H7 (cell line): ENCODE results near the gene CORIN. TPM values are rescaled to one million over a fixed set of nuclear protein-coding genes. Genes with fewer than 3 reads are reported as not detected.

Source experiments
- DNase-seq: peaks from one replicate; pipeline ENCODE4 v3.0.0; 2012
- H3K27me3 ChIP-seq: 2 replicates; pipeline ENCODE4 v1.6.0; 2011; ENCODE audit warnings: mild to moderate bottlenecking, low read length; ENCODE audit not compliant: control insufficient read depth, insufficient read depth
- H3K36me3 ChIP-seq: replicated peaks from 2 replicates; pipeline ENCODE4 v1.5.1; 2011; ENCODE audit warnings: low read length; ENCODE audit not compliant: control insufficient read depth, insufficient read depth
- H3K4me3 ChIP-seq: 2 replicates; pipeline ENCODE4 v1.5.1; 2011; ENCODE audit warnings: low read depth, mild to moderate bottlenecking, control low read depth, low read length, moderate library complexity; ENCODE audit not compliant: insufficient read depth
- total RNA-seq: library from RNA; depleted of rRNA; stranded (reverse); fragments of >200 nt; shearing (Covaris generic); gene quantifications from 2 replicates; pipeline ENCODE4 v1.2.3, GENCODE V29; 2014; rRNA removed

CORIN gene, protein sequence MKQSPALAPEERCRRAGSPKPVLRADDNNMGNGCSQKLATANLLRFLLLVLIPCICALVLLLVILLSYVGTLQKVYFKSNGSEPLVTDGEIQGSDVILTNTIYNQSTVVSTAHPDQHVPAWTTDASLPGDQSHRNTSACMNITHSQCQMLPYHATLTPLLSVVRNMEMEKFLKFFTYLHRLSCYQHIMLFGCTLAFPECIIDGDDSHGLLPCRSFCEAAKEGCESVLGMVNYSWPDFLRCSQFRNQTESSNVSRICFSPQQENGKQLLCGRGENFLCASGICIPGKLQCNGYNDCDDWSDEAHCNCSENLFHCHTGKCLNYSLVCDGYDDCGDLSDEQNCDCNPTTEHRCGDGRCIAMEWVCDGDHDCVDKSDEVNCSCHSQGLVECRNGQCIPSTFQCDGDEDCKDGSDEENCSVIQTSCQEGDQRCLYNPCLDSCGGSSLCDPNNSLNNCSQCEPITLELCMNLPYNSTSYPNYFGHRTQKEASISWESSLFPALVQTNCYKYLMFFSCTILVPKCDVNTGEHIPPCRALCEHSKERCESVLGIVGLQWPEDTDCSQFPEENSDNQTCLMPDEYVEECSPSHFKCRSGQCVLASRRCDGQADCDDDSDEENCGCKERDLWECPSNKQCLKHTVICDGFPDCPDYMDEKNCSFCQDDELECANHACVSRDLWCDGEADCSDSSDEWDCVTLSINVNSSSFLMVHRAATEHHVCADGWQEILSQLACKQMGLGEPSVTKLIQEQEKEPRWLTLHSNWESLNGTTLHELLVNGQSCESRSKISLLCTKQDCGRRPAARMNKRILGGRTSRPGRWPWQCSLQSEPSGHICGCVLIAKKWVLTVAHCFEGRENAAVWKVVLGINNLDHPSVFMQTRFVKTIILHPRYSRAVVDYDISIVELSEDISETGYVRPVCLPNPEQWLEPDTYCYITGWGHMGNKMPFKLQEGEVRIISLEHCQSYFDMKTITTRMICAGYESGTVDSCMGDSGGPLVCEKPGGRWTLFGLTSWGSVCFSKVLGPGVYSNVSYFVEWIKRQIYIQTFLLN
- 0.07 and 0.48 TPM in 2 replicates for total RNA-seq

DNA sequence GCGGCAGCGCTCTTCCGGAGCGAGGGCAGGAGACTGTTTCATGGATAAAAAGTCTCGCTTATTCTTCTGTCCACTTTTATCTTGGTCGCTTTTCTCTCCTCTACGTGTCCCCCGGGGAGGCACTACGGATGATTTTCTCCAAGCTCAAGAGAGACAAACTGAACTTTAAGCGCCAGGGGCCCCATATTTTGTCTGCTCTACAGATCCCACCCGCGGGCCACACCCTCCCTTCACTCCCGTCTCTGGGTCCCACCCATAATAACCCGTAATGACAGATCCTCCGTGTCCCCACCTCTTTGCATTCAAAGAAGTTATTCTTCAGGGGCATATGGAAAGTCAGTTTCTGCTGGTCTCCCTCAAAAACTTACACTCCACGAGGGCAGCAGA, at the start of gene CORIN:
Gene CORIN (minus strand): TSS at position 160 of the 387 bp plus-strand sequence. CDS start 118 bp downstream, at position 42.
- no peaks in the 10 kb centered on the region; the same call in 1 of the 2 replicates for H3K36me3 ChIP-seq
- peak; percentile 17 for DNase-seq
- H3K4me3 ChIP-seq: peak within 1 kb of the TSS; percentile 61
- H3K27me3 ChIP-seq: peaks cover 17% of the 10 kb centered on the region

DNA sequence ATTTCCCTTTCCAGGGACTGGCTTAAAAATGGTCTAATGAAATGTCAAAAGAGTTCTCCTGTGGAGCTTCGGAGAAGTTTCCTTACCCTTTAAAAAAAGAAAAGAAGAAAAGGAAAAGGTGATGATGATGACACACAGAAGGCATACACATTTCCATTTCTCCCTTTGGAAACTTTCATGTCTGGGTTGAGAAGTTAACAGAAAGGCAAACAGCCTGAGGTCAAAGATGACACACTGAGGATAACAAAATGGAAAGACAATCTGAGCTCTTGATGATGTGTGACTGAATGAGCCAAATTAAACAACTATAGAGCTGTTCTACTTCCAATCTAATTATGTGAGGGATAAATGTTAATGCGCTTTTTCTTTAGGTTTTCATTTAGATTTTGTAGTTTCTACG, 44.4 kb upstream of the CORIN start:
- peaks cover 30% of the 10 kb centered on the region for H3K36me3 ChIP-seq
- DNase-seq: no peak
- H3K4me3 ChIP-seq: no peak overlapping the region

DNA sequence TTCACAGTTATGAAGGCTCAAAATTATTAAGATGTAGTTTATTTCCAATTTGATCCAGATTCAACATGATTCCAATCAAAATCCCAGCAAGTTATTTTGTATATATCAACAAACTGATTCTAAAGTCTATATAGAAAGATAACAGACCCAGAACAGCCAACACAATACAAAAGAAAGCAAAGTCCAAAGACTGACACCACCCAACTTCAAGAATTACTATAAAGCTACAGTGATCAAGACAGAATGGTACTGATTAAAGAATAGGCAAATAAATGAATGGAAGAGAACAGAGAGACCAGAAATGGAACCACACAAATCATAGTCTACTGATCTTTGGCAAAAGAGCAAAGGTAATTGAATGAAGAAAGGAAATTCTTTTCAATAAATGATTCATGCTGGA, 41.6 kb upstream of the CORIN start:
- no peak for DNase-seq
- Histone ChIP-seq H3K36me3 (peaks cover 29% of the 10 kb centered on the region), H3K4me3 (no peak overlapping the region), H3K27me3 (no peaks in the 10 kb centered on the region)

More for the DNA sequence above, 44.4 kb upstream of the CORIN start:
- no peaks in the 10 kb centered on the region for H3K27me3 ChIP-seq

DNA sequence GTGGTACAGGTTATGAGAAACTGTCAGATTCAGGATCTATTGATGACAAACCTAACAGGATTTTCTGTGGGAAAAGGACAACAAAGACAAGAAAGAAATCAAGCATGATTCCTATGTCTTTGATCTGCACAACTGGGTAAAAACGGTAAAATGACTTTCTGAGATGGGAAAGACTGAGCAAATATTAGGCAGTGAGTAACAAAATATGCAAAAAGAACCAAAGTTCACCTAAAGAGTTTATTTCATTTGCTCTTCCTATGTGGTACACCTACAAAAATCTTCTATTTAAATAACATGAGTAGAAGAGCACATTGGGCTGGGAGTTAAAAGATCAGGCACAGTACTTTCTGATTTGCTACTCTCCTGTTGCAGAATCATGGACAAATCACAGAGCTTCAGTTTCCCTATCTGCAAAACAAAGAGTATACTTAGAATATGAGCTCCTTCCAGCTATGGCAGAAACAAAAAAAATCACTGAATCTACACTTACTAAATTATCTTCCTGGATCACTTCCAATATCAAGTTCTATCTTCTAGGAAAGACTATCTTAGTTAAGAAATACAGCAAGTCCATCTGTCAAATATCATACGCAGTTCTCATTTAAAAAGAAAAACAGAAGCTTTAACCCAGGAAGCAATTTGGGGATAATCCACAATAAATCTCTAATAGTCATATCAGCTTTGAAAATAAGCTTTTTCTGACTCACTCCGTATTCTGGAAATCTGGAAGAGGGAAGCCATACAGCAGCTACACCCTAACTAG, 39.1 kb upstream of the CORIN start:
- no peak overlapping the region for H3K4me3 ChIP-seq
- no peaks in the 10 kb centered on the region for H3K27me3 ChIP-seq
- H3K36me3 ChIP-seq: peaks cover 23% of the 10 kb centered on the region
- DNase-seq: no peak

DNA sequence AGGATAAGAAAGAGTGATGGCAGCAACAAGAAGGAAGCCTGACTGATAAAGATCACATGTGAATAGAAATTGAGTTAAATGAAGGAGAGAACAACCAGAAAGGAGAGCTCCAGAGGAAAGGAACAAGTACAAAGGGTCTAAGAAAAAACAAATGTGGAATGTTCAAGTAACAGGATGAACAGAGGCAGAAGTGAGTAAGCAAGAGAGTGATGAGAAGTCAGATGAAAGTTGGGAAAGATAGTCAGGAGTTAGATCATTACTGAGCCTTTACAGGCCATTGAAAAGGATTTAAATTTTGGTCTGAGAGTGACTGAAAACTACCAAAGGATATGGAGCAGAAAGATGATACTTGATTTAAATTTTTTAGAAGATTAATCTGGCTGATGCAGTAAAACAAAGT, 38.4 kb upstream of the CORIN start:
- DNase-seq: no peak
- H3K27me3 ChIP-seq: no peaks in the 10 kb centered on the region
- H3K36me3 ChIP-seq: peaks cover 23% of the 10 kb centered on the region
- H3K4me3 ChIP-seq: no peak overlapping the region

DNA sequence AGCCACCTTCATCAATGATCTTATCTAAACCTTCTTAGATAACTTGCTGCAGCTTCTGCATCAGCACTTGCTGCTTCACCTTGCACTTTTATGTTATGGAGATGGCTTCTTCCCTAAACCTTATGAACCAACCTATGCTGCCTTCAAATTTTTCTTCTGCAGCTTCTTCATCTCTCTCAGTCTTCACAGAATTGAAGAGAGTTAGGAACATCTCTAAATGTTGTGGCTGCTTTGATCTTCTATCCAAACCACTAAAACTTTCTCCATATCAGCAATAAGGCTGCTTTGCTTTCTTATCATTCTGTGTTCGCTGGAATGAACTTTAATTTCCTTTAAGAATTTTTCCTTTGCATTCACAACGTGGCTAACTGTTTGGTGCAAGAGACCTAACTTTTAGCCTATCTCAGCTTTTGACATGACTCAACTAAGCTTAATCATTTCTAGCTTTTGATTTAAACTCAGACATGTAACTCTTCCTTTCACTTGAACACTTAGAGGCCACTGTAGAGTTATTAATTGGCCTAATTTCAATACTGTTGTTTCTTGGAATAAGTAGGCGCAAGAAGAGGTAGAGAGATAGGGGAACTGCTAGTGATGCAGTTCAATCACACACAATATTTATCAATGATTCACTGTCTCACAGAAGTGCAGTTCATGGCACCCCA, 36.1 kb upstream of the CORIN start:
- Histone ChIP-seq H3K36me3 (peaks cover 23% of the 10 kb centered on the region), H3K27me3 (no peaks in the 10 kb centered on the region), H3K4me3 (no peak overlapping the region)
- no peak for DNase-seq

DNA sequence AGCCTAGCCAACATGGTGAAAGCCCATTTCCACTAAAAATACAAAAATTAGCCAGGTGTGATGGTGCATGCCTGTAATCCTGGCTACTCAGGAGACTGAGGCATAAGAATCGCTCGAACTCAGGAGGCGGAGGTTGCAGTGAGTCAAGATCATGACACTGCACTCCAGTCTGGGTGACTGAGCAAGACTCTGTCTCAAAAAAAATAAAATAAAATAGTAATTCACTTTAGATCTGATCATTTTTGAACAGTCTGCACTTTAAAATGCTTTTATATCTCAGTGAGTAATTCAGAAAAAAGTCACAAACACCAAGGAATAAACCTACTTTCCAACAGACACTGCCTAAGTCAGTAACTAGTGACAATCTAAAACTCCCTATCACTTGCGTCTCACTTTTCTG, 25.6 kb upstream of the CORIN start:
- Histone ChIP-seq H3K27me3 (no peaks in the 10 kb centered on the region), H3K36me3 (no peaks in the 10 kb centered on the region), H3K4me3 (no peak overlapping the region)
- no peak for DNase-seq

DNA sequence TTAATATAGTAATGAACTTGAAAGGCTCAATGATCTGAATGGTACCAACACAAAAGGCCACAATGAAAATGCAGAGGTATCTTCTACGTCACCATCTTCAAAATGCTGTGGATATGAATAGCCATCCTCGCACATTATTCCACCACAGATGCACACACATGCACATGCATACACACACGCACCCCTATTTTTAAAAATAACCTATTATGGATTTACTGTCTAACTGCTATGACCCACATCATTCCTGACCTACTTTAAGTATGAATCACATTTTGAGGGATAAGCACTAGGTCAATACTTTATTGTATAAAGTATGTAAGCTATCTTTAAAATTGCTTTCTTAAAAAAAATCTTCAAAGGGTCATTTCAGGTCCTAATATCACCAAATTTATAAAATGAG, 24.4 kb upstream of the CORIN start:
- no peak for DNase-seq
- H3K36me3 ChIP-seq: no peaks in the 10 kb centered on the region
- no peak overlapping the region for H3K4me3 ChIP-seq
- H3K27me3 ChIP-seq: no peaks in the 10 kb centered on the region

DNA sequence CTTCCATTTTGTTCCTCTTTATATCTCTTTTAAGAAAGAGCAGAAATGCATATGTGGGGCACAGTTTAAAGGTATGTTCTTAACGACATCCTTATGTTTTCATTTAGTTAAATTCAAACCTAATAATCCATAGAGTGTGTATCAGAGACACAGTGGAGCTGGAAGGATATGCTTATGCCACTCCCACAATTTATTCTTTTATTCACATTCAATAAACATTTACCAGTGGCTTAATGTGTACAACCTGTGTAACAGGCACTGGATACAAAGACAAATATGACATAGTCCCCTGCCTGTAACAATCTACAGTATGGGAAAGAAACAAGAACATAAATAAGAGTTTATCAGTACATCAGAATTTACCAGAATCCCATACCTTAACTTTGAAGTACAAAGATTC, 22.4 kb upstream of the CORIN start:
- no peak for DNase-seq
- no peaks in the 10 kb centered on the region for H3K27me3 ChIP-seq
- no peaks in the 10 kb centered on the region for H3K36me3 ChIP-seq
- H3K4me3 ChIP-seq: no peak overlapping the region

DNA sequence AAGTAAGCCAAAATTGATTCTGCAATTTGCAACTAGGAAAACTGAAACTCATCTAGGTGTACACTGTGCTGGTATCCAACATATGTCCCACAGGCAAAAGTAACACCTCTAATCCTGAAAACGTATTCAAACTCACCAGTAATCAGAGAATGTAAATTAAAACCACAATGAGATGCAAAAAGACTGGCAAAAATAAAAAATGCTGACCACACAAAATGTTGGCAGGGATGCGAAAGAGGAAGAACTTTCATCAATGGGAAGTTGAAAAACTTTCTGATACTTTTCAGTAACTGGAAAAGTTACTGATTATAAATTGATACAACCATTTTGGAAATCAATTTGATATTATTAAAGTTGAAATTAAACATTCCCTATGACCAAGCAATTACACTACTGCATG, 20.1 kb upstream of the CORIN start:
- no peaks in the 10 kb centered on the region for H3K36me3 ChIP-seq
- DNase-seq: no peak
- H3K4me3 ChIP-seq: no peak overlapping the region
- H3K27me3 ChIP-seq: no peaks in the 10 kb centered on the region

DNA sequence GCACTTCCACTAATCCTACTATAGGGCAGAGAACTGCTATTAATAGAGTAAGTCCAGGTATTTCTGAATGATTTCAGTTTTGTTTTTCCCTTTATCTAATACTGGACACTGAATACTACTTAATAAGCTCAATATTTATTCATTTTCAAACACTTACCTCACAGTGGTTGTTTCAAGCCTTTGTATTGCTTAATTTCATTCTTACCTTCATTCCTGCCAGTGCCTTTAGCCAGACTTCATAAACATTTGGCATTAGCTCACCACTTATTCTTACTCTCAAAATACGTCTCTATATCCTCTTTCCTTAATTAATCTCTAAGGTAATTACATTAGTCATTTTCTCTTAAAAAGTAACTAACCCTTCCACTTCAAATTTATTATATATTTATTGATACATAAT, 18.8 kb upstream of the CORIN start:
- DNase-seq: no peak
- Histone ChIP-seq H3K36me3 (no peaks in the 10 kb centered on the region), H3K27me3 (no peaks in the 10 kb centered on the region), H3K4me3 (no peak overlapping the region)

DNA sequence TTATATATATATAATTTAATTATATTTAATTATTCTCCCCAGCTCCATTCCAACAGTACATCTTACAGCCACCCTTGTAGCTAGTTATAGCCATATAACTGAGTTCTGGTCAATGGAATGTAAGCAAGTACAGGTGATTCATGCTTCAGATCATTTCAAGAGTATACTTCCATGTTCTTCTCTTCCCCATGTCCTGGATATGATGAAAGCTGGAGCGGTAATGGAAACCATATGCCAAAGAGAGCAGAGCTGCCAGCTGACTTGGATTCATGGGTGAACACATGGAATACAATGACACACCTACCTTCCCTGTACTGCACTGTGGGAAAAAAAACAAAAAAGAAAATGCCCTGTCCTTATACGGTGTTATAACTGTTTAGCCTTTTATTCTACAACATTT, 17.5 kb upstream of the CORIN start:
- Histone ChIP-seq H3K27me3 (no peaks in the 10 kb centered on the region), H3K36me3 (peaks cover 1% of the 10 kb centered on the region), H3K4me3 (no peak overlapping the region)
- DNase-seq: no peak

DNA sequence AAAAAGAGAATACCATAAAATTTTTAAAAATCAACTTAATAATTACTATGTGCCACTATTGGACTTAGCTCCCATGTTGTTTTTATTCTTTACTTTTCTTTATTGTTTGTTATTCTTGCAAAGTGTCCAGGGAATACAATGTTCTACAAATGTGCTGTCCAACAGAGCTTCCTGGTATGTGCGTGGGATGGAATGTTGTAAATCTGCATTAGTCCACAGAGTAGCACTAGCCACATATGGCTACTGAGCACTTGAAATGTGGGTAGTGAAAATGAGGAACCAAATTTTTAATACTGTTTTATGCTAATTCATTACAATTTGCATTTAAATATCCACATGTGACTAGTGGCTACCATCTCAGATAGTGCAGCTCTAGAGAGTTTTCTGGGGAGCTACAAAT, 14.3 kb upstream of the CORIN start:
- H3K36me3 ChIP-seq: peaks cover 4% of the 10 kb centered on the region
- no peaks in the 10 kb centered on the region for H3K27me3 ChIP-seq
- H3K4me3 ChIP-seq: no peak overlapping the region
- DNase-seq: no peak

DNA sequence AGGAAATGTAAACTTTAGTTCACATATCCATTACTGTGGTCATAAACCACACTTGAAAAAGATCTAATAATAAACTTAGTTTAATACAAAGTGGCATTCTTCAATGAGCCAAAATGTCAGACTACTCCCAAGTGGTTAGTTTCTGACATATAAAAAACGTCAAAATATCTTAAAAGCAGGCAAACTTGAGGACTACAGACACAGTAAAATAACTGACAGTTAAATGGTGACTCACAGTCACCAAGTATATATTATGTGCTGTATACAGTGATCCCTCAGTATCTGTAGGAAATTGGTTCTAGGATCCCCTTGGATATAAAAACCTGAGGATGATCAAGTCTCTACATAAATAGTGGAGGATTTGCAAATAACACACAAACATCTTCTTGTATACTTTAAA, 11.6 kb upstream of the CORIN start:
- peaks cover 4% of the 10 kb centered on the region for H3K36me3 ChIP-seq
- H3K4me3 ChIP-seq: no peak overlapping the region
- H3K27me3 ChIP-seq: no peaks in the 10 kb centered on the region
- no peak for DNase-seq
